Ovary (tissue), 3 donors: ENCODE measurements around the gene NPAS3.

Experiments
- EP300 ChIP-seq: sonication (generic); formaldehyde crosslinking; IDR thresholded peaks from one replicate; pipeline ENCODE4 v1.6.1; 2017; ENCODE audit warnings: antibody characterized with exemption
- TF ChIP-seq, protein P1 (sequence below), 3 donors: fragments of 450-650 bp in 2 of 3; fragments of 200-600 bp in 1 of 3; IDR thresholded peaks; one replicate each; pipeline versions ENCODE4 v1.5.1 to v1.8.0; 2016 to 2022; ENCODE audit warnings: antibody characterized with exemption in 3 of 3, mild to moderate bottlenecking in 1 of 3
- donor health status: DM: no; HTN: no; CAD: no.

DNA sequence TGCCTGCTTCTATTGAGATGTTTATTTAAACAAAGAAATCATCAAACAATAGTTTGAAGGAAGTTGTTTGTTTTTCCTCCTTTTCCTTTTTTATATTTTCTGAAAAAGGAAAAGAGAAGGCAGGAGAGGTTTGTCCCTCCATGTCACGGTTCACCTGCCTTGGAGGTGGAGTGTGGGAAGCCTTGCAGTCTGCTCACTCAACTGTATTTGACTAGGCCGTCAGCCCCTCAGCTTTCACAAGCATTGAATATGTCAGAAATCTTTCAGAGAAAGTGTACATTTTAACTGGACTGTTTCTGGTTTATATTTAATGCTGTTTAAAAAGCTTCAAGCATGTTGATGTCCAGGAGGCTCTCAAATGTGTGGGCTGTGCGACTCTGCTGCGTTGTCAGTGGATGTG is 370.4 kb downstream of the NPAS3 start:
- TF ChIP-seq, protein P1, sequence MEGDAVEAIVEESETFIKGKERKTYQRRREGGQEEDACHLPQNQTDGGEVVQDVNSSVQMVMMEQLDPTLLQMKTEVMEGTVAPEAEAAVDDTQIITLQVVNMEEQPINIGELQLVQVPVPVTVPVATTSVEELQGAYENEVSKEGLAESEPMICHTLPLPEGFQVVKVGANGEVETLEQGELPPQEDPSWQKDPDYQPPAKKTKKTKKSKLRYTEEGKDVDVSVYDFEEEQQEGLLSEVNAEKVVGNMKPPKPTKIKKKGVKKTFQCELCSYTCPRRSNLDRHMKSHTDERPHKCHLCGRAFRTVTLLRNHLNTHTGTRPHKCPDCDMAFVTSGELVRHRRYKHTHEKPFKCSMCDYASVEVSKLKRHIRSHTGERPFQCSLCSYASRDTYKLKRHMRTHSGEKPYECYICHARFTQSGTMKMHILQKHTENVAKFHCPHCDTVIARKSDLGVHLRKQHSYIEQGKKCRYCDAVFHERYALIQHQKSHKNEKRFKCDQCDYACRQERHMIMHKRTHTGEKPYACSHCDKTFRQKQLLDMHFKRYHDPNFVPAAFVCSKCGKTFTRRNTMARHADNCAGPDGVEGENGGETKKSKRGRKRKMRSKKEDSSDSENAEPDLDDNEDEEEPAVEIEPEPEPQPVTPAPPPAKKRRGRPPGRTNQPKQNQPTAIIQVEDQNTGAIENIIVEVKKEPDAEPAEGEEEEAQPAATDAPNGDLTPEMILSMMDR (IDR thresholded peaks at IDR 0.05), result no peak
- no peak for TF ChIP-seq EP300
